Trophoblast cell (in vitro differentiated cells and primary cell): ENCODE data around the gene OR6Q1.

ENCODE experiments used
- DNase-seq, 2 donors: peaks; one replicate each; pipeline ENCODE4 v3.0.0-alpha.2; 2016
- H2AFZ ChIP-seq: 2 replicates; pipeline ENCODE4 v1.6.1; 2013; ENCODE audit warnings: low read length, moderate library complexity, mild to moderate bottlenecking; ENCODE audit not compliant: insufficient read depth, poor library complexity
- H2AK5ac ChIP-seq: 2 replicates; pipeline ENCODE4 v1.6.1; 2013; ENCODE audit warnings: mild to moderate bottlenecking, low read length
- H2BK120ac ChIP-seq: 2 replicates; pipeline ENCODE4 v1.6.1; 2013; ENCODE audit warnings: low read length, mild to moderate bottlenecking, moderate library complexity; ENCODE audit not compliant: insufficient read depth, poor library complexity
- H2BK12ac ChIP-seq: 2 replicates; pipeline ENCODE4 v1.6.1; 2013; ENCODE audit warnings: mild to moderate bottlenecking, low read length, moderate library complexity
- H2BK5ac ChIP-seq: 2 replicates; pipeline ENCODE4 v1.6.1; 2013; ENCODE audit warnings: low read length, low read depth, moderate library complexity, mild to moderate bottlenecking; ENCODE audit not compliant: poor library complexity
- H3K14ac ChIP-seq: 2 replicates; pipeline ENCODE4 v1.6.1; 2013; ENCODE audit warnings: mild to moderate bottlenecking, low read length
- H3K18ac ChIP-seq: 2 replicates; pipeline ENCODE4 v1.6.1; 2013; ENCODE audit warnings: mild to moderate bottlenecking, low read length
- H3K23ac ChIP-seq: 2 replicates; pipeline ENCODE4 v1.6.1; 2013; ENCODE audit warnings: low read length
- H3K27ac ChIP-seq: 2 replicates; pipeline ENCODE4 v1.5.1; 2013; ENCODE audit warnings: low read depth, mild to moderate bottlenecking, inconsistent platforms, low read length, moderate library complexity
- H3K27me3 ChIP-seq: 2 replicates; pipeline ENCODE4 v1.6.1; 2013; ENCODE audit warnings: inconsistent platforms, mild to moderate bottlenecking, low read length, moderate library complexity; ENCODE audit not compliant: insufficient read depth
- H3K36me3 ChIP-seq, 2 experiments: 1 replicate in 1 of 2; 2 replicates in 1 of 2; pipeline ENCODE4 v1.6.1; 2013; ENCODE audit warnings: low read length in 2 of 2, mild to moderate bottlenecking in 2 of 2, moderate library complexity in 1 of 2; ENCODE audit not compliant: insufficient read depth in 2 of 2, control insufficient read depth in 1 of 2
- H3K4ac ChIP-seq: 2 replicates; pipeline ENCODE4 v1.6.1; 2013; ENCODE audit warnings: low read depth, mild to moderate bottlenecking, low read length, moderate library complexity
- H3K4me1 ChIP-seq, 2 experiments: 1 replicate in 1 of 2; 2 replicates in 1 of 2; pipeline ENCODE4 v1.6.1; 2013; ENCODE audit warnings: low read length in 2 of 2, mild to moderate bottlenecking in 2 of 2, moderate library complexity in 1 of 2; ENCODE audit not compliant: insufficient read depth in 2 of 2, control insufficient read depth in 1 of 2
- H3K4me2 ChIP-seq: 2 replicates; pipeline ENCODE4 v1.6.1; 2013; ENCODE audit warnings: inconsistent platforms, mild to moderate bottlenecking, low read length, moderate library complexity
- H3K4me3 ChIP-seq: 2 replicates; pipeline ENCODE4 v1.5.1; 2013; ENCODE audit warnings: mild to moderate bottlenecking, low read depth, low read length, inconsistent platforms
- H3K79me1 ChIP-seq: one replicate; pipeline ENCODE4 v1.6.1; 2013; ENCODE audit warnings: low read length
- H3K79me2 ChIP-seq: 2 replicates; pipeline ENCODE4 v1.6.1; 2013; ENCODE audit warnings: low read length, mild to moderate bottlenecking; ENCODE audit not compliant: control insufficient read depth, insufficient read depth, poor library complexity
- H3K9ac ChIP-seq: 2 replicates; pipeline ENCODE4 v1.6.1; 2013; ENCODE audit warnings: mild to moderate bottlenecking, low read length
- H3K9me3 ChIP-seq: 2 replicates; pipeline ENCODE4 v1.6.1; 2013; ENCODE audit warnings: low read depth, mild to moderate bottlenecking, control low read depth, inconsistent platforms, low read length; ENCODE audit not compliant: insufficient read depth
- H4K12ac ChIP-seq: 2 replicates; pipeline ENCODE4 v1.6.1; 2013; ENCODE audit warnings: low read depth, mild to moderate bottlenecking, low read length, moderate library complexity
- H4K8ac ChIP-seq: 2 replicates; pipeline ENCODE4 v1.6.1; 2013; ENCODE audit warnings: low read depth, mild to moderate bottlenecking, low read length, moderate library complexity
- H4K91ac ChIP-seq: one replicate; pipeline ENCODE4 v1.6.1; 2013; ENCODE audit warnings: low read depth, mild to moderate bottlenecking, low read length, moderate library complexity
- WGBS: extraction: QIAGEN DNeasy Blood & Tissue Kit; methylation state at CpG from one replicate; pipeline ENCODE4 v1.1.7; 2013; ENCODE audit warnings: missing lambda C conversion rate; ENCODE audit not compliant: insufficient read length, insufficient coverage; ENCODE audit errors: extremely low coverage; 5-methylcytosine and 5-hydroxymethylcytosine counted together

Gene OR6Q1

DNA sequence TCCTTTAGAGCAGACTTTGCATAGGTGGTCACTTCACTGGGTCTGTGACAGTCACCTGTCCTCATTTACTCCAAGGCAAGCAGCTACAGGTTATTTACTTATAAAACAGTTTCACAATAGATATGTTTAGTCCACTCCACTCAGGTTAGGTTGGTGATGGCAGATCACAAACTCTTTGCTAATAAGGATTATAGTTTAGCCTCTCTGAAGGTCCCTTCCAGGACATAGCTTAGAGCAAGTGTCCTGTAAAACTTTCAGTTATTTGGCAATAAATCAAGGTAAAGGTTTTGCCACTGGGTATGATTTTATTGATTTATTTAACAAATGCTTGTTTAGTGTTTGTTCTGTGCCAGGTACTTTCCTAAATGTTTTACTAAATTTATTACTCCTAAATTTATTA, 8.8 kb downstream of the OR6Q1 start:
- Histone ChIP-seq H3K27me3 (no peaks in the 10 kb centered on the region), H3K27ac (no peak overlapping the region), H4K12ac (no peak overlapping the region), H3K36me3 (no peaks in the 10 kb centered on the region), H3K79me1 (no peaks in the 10 kb centered on the region), H3K4me2 (no peak overlapping the region), H2BK5ac (no peak overlapping the region), H3K23ac (no peak overlapping the region), H3K4me1 (no peaks in the 10 kb centered on the region), H3K14ac (no peak overlapping the region), H3K9ac (no peak overlapping the region), H3K79me2 (no peaks in the 10 kb centered on the region), H3K18ac (no peak overlapping the region), H2AFZ (no peak overlapping the region), H3K4me3 (no peak overlapping the region), H3K9me3 (peaks cover 7% of the 10 kb centered on the region), H2BK120ac (no peak overlapping the region), H2AK5ac (no peak overlapping the region), H2BK12ac (no peak overlapping the region), H4K91ac (no peak overlapping the region), H4K8ac (no peak overlapping the region), H3K4ac (no peak overlapping the region)
- no peak for DNase-seq

DNA sequence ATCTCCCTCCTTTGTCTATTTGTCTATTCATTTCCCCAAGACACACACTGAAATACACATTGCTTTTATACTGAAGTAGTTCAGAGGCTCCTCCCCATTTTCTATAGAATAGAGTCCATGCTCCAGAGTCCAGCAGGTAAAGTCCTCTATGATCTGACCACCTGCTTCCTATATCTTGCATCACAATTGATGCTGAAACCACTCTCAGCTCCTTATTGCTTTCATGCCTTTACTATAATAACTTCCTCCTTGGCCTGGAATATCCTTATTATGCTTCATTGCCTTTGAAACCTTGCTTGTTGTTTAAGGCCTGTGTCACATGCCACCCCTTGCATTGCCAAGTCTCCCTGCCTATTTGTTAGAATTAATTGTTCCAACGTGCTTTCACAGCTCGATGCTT, 12.6 kb downstream of the OR6Q1 start:
- Histone ChIP-seq H4K8ac (no peak overlapping the region), H3K9ac (no peak overlapping the region), H3K79me1 (no peaks in the 10 kb centered on the region), H2BK120ac (no peak overlapping the region), H4K12ac (no peak overlapping the region), H3K14ac (no peak overlapping the region), H3K27ac (no peak overlapping the region), H4K91ac (no peak overlapping the region), H2BK12ac (no peak overlapping the region), H2BK5ac (no peak overlapping the region), H3K27me3 (no peaks in the 10 kb centered on the region), H3K4me3 (no peak overlapping the region), H3K4ac (no peak overlapping the region), H3K36me3 (no peaks in the 10 kb centered on the region), H3K9me3 (peaks cover 7% of the 10 kb centered on the region), H2AFZ (no peak overlapping the region), H3K23ac (no peak overlapping the region), H3K18ac (no peak overlapping the region), H3K4me2 (no peak overlapping the region), H2AK5ac (no peak overlapping the region), H3K79me2 (no peaks in the 10 kb centered on the region), H3K4me1 (no peaks in the 10 kb centered on the region)
- WGBS: no CpG with 5 or more reads among the region's 2 CpGs
- DNase-seq: no peak

DNA sequence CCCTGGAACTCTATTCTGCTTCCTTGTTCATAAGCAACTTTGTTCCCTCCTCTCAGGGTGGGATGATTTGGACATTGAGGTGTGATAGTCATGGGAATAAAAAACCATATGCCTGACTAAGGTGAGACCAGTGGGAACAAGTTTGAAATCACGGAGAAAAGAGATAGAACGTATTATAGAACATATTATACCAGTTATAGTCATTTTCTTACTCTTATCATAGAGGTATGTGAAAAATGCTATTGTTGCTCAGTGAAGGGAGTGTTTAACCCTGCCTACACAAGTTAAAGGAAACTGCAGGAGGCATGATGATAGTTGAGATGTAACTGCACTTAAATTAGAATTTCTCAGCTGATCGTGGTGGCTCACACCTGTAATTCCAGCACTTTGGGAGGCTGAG, 15.5 kb downstream of the OR6Q1 start:
- no peak overlapping the region for H3K14ac ChIP-seq
- H4K8ac ChIP-seq: no peak overlapping the region
- H3K27me3 ChIP-seq: no peaks in the 10 kb centered on the region
- H3K9ac ChIP-seq: no peak overlapping the region
- H3K4me3 ChIP-seq: no peak overlapping the region
- no peak overlapping the region for H2BK12ac ChIP-seq
- no peak overlapping the region for H3K4me2 ChIP-seq
- H3K27ac ChIP-seq: no peak overlapping the region
- peaks cover 5% of the 10 kb centered on the region for H3K9me3 ChIP-seq
- no CpG with 5 or more reads among the region's 3 CpGs for WGBS
- H4K12ac ChIP-seq: no peak overlapping the region
- no peaks in the 10 kb centered on the region for H3K79me1 ChIP-seq
- H3K4me1 ChIP-seq: no peaks in the 10 kb centered on the region
- H3K4ac ChIP-seq: no peak overlapping the region
- no peaks in the 10 kb centered on the region for H3K36me3 ChIP-seq
- no peak overlapping the region for H3K18ac ChIP-seq
- H2AFZ ChIP-seq: no peak overlapping the region
- no peak overlapping the region for H2AK5ac ChIP-seq
- H3K79me2 ChIP-seq: no peaks in the 10 kb centered on the region
- DNase-seq: peak in 1 of 2 donors; percentile 15
- H2BK5ac ChIP-seq: no peak overlapping the region
- no peak overlapping the region for H4K91ac ChIP-seq
- no peak overlapping the region for H3K23ac ChIP-seq
- H2BK120ac ChIP-seq: no peak overlapping the region

DNA sequence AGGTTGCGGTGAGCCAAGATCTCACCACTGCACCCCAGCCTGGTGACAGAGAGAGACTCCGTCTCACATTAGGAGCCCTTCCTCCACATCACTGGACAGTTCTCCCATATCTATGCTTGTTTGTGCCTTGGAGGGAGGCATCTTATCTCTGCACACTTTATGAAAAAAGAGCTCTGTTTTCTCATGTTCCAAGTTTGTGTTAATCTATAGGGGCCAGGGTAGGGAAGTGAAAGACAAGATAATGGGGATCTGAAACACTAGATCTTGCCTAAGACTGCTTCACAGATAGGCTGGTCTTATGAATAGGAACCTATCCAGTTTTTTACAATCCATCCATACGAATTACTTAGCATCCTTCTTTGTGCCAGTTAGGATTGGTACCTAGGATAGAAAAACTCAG, 17.1 kb downstream of the OR6Q1 start:
- no peaks in the 10 kb centered on the region for H3K4me1 ChIP-seq
- no CpG with 5 or more reads among the region's 3 CpGs for WGBS
- no peak overlapping the region for H3K4ac ChIP-seq
- H3K27ac ChIP-seq: no peak overlapping the region
- no peaks in the 10 kb centered on the region for H3K79me2 ChIP-seq
- H2AK5ac ChIP-seq: no peak overlapping the region
- no peak overlapping the region for H3K4me3 ChIP-seq
- peaks cover 3% of the 10 kb centered on the region for H3K9me3 ChIP-seq
- no peak overlapping the region for H3K9ac ChIP-seq
- no peak overlapping the region for H3K18ac ChIP-seq
- H3K36me3 ChIP-seq: no peaks in the 10 kb centered on the region
- no peak overlapping the region for H2BK120ac ChIP-seq
- no peak overlapping the region for H2BK12ac ChIP-seq
- H3K4me2 ChIP-seq: no peak overlapping the region
- H4K8ac ChIP-seq: no peak overlapping the region
- H4K91ac ChIP-seq: no peak overlapping the region
- no peaks in the 10 kb centered on the region for H3K79me1 ChIP-seq
- H2BK5ac ChIP-seq: no peak overlapping the region
- no peaks in the 10 kb centered on the region for H3K27me3 ChIP-seq
- no peak overlapping the region for H3K23ac ChIP-seq
- no peak overlapping the region for H2AFZ ChIP-seq
- no peak overlapping the region for H3K14ac ChIP-seq
- no peak for DNase-seq
- no peak overlapping the region for H4K12ac ChIP-seq
